CD4-positive, alpha-beta T cell (primary cell): ENCODE measurements around the gene DYNLRB1. TPM values are rescaled to one million over a fixed set of nuclear protein-coding genes. Genes with fewer than 3 reads are reported as not detected.

ENCODE experiments used
- ATAC-seq: fragments of 200-7000 bp; cut with Tn5 transposase; one replicate; pipeline ENCODE4 v1.10.0; 2022; ENCODE audit warnings: mild to moderate bottlenecking; ENCODE audit not compliant: poor library complexity
- CTCF ChIA-PET: fragments of 350-600 bp; sonication (Branson Sonifier 250); formaldehyde crosslinking; loops from one replicate; lab custom pipeline; 2021; ENCODE audit warnings: antibody characterized with exemption, inconsistent platforms; lab: Charles Lee
- POLR2A ChIA-PET: fragments of 350-600 bp; sonication (Branson Sonifier 250); formaldehyde crosslinking; loops from one replicate; lab custom pipeline; 2021; ENCODE audit warnings: antibody characterized with exemption, inconsistent platforms; lab: Charles Lee
- DNase-seq, 14 experiments: peaks; one replicate each; pipeline ENCODE4 v3.0.0-alpha.2; 2013 to 2020; ENCODE audit warnings: mixed read lengths in 2 of 14
- H3K27ac ChIP-seq, 2 donors: one replicate each; pipeline versions ENCODE4 v1.5.1 to v1.7.0; 2013; ENCODE audit warnings: low read length in 2 of 2, low read depth in 1 of 2, mild to moderate bottlenecking in 1 of 2
- H3K27me3 ChIP-seq, 2 experiments: 1 replicate in 1 of 2; 2 replicates in 1 of 2; pipeline versions ENCODE4 v1.6.1 to v1.7.0; 2013; ENCODE audit warnings: low read length in 2 of 2, control low read depth in 1 of 2, mild to moderate bottlenecking in 1 of 2, moderate library complexity in 1 of 2; ENCODE audit not compliant: insufficient read depth in 2 of 2, control insufficient read depth in 1 of 2
- H3K36me3 ChIP-seq: one replicate; pipeline ENCODE4 v1.6.1; 2013; ENCODE audit warnings: low read length, control low read depth; ENCODE audit not compliant: insufficient read depth
- H3K4me1 ChIP-seq: one replicate; pipeline ENCODE4 v1.6.1; 2013; ENCODE audit warnings: low read length, control low read depth; ENCODE audit not compliant: insufficient read depth
- H3K4me3 ChIP-seq: one replicate; pipeline ENCODE4 v1.5.1; 2013; ENCODE audit warnings: mild to moderate bottlenecking, low read length, moderate library complexity
- H3K9me3 ChIP-seq, 2 experiments: 1 replicate in 1 of 2; 2 replicates in 1 of 2; pipeline versions ENCODE4 v1.6.1 to v1.7.0; 2013; ENCODE audit warnings: low read length in 2 of 2, mild to moderate bottlenecking in 2 of 2, control low read depth in 1 of 2, moderate library complexity in 1 of 2; ENCODE audit not compliant: control insufficient read depth in 1 of 2, insufficient read depth in 1 of 2
- H3K27ac Mint-ChIP-seq: one replicate; pipeline ENCODE4 v1.8.0; 2020; ENCODE audit warnings: mixed read lengths
- H3K27me3 Mint-ChIP-seq: one replicate; pipeline ENCODE4 v1.8.0; 2021; ENCODE audit warnings: mixed read lengths
- H3K36me3 Mint-ChIP-seq: one replicate; pipeline ENCODE4 v1.8.0; 2021; ENCODE audit warnings: low read depth, mixed read lengths
- H3K4me1 Mint-ChIP-seq: one replicate; pipeline ENCODE4 v1.8.0; 2021; ENCODE audit warnings: low read depth, mixed read lengths
- H3K4me3 Mint-ChIP-seq: one replicate; pipeline ENCODE4 v1.8.0; 2020; ENCODE audit warnings: mild to moderate bottlenecking, mixed read lengths
- H3K9me3 Mint-ChIP-seq: one replicate; pipeline ENCODE4 v1.8.0; 2020; ENCODE audit warnings: mixed read lengths
- intact Hi-C, 2 experiments: fragments of 100-400 bp; cut with DNase I in 1 of 2; cut with micrococcal nuclease in 1 of 2; formaldehyde crosslinking; loops; one replicate each; pipeline versions ENCODE4 v1.15.1 to v1.9.0; 2023 to 2025; cut with DNase I, micrococcal nuclease
- total RNA-seq, 174 experiments: library from RNA in 2 of 174; stranded (reverse) in 2 of 174; gene quantifications; one replicate each; pipeline ENCODE4 v1.2.3 and lab custom pipeline; 2021 to 2026
- TF ChIP-seq, protein P1 (sequence below): fragments of 200-600 bp; IDR thresholded peaks from one replicate; pipeline ENCODE4 v1.8.0; 2022; ENCODE audit warnings: antibody characterized with exemption, mild to moderate bottlenecking

The DYNLRB1 gene
- total RNA-seq, 2 experiments from 2014 or later, result 38.3 to 40.3 TPM

DNA sequence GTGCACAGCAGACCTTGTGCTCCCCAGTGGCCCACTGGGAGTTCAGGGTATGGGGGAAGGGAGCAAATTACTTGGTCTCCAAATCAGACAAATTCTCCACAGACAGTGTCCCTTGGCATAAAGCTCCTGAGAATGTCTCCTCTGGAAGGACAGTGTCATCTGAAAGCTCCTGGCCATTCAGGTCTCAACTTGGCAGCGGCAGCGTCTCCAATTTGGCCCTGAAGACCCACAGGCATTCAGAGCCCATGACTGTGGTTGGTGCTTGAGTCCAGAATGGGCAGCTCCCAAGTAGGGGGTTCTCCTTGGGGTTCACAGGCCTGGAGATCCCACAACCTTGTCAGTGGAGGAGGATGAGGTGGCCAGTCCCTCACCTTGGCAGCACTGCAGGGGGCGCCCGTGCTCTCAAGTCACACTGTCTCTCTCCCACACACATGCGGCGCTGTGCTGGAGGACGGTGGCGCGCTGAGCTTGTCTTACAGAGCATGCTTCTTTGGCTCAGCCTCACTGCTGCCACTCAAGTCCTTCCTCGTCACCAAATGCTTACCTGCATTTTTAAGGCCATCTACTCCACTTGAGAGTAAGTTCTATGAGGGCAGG, 20.7 kb downstream of the DYNLRB1 start:
- Mint-ChIP-seq H3K9me3 (no peaks in the 10 kb centered on the region), H3K4me3 (no peak overlapping the region), H3K27me3 (no peaks in the 10 kb centered on the region), H3K4me1 (peaks cover 22% of the 10 kb centered on the region), H3K27ac (no peak overlapping the region), H3K36me3 (peaks cover 68% of the 10 kb centered on the region)
- intact Hi-C loops, result loop anchor here (5.0 kb wide), 2 partner anchors 230 to 235 kb away; no protein-coding TSS in a partner anchor
- DNase-seq (peak in 12 of 14 experiments; percentile 22 to 69 (median 47)), ATAC-seq (peak; percentile 62)
- Histone ChIP-seq H3K9me3 (no peaks in the 10 kb centered on the region), H3K27ac (no peak overlapping the region), H3K36me3 (peaks cover 80% of the 10 kb centered on the region), H3K4me1 (peaks cover 19% of the 10 kb centered on the region), H3K4me3 (no peak overlapping the region), H3K27me3 (no peaks in the 10 kb centered on the region)
- ChIA-PET POLR2A (interaction anchor here (0.6 to 2.1 kb wide), 4 partner anchors 20 to 432 kb away, joined by 3 to 7 read pairs (median 4); partner anchors contain the start of gene DYNLRB1), CTCF (interaction anchor here (0.6 to 1.6 kb wide), 6 partner anchors 25 to 233 kb away, joined by 3 to 6 read pairs (median 3); partner anchors contain the start of gene TP53INP2)
- TF ChIP-seq, protein P1, sequence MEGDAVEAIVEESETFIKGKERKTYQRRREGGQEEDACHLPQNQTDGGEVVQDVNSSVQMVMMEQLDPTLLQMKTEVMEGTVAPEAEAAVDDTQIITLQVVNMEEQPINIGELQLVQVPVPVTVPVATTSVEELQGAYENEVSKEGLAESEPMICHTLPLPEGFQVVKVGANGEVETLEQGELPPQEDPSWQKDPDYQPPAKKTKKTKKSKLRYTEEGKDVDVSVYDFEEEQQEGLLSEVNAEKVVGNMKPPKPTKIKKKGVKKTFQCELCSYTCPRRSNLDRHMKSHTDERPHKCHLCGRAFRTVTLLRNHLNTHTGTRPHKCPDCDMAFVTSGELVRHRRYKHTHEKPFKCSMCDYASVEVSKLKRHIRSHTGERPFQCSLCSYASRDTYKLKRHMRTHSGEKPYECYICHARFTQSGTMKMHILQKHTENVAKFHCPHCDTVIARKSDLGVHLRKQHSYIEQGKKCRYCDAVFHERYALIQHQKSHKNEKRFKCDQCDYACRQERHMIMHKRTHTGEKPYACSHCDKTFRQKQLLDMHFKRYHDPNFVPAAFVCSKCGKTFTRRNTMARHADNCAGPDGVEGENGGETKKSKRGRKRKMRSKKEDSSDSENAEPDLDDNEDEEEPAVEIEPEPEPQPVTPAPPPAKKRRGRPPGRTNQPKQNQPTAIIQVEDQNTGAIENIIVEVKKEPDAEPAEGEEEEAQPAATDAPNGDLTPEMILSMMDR, result peak; percentile 14

DNA sequence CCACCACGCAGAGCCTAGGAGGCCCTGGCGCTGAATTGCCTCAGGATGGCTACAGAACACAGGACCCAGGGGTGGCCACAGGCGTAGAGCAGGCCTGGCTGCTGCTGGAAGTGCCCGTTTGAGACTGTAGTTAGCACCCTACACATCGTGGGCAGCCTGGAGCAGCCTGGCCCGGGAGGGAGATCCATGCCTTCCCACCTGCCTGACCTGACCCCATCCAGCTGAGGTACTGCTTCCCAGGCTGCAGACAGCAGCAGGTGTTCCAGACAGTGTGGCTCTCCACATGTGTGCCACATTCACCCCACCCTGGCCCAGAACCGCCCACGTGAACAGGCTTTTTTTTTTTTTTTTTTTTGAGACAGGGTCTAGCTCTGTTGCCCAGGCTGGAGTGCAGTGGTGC, 21.4 kb downstream of the DYNLRB1 start:
- H3K36me3 ChIP-seq, result peaks cover 73% of the 10 kb centered on the region
- no peak overlapping the region for H3K4me3 ChIP-seq
- peaks cover 69% of the 10 kb centered on the region for H3K36me3 Mint-ChIP-seq
- H3K4me1 ChIP-seq, result peaks cover 26% of the 10 kb centered on the region
- no peak for DNase-seq
- H3K27me3 ChIP-seq, result no peaks in the 10 kb centered on the region
- H3K9me3 ChIP-seq, result no peaks in the 10 kb centered on the region
- H3K27ac Mint-ChIP-seq, result no peak overlapping the region
- POLR2A ChIA-PET, result interaction anchor here (0.6 to 2.1 kb wide), 3 partner anchors 22 to 433 kb away, joined by 3 to 7 read pairs (median 4); partner anchors contain the start of gene DYNLRB1
- intact Hi-C loops, result loop anchor here (1.0 to 5.0 kb wide), 3 partner anchors 171 to 235 kb away; no protein-coding TSS in a partner anchor
- H3K4me3 Mint-ChIP-seq, result no peak overlapping the region
- no peak for ATAC-seq
- CTCF ChIA-PET, result interaction anchor here (0.6 to 1.6 kb wide), 8 partner anchors 14 to 232 kb away, joined by 3 to 6 read pairs (median 3); partner anchors contain the start of gene TP53INP2
- TF ChIP-seq, protein P1, result no peak
- H3K27ac ChIP-seq, result no peak overlapping the region
- no peaks in the 10 kb centered on the region for H3K9me3 Mint-ChIP-seq
- H3K4me1 Mint-ChIP-seq, result peaks cover 22% of the 10 kb centered on the region
- H3K27me3 Mint-ChIP-seq, result no peaks in the 10 kb centered on the region

DNA sequence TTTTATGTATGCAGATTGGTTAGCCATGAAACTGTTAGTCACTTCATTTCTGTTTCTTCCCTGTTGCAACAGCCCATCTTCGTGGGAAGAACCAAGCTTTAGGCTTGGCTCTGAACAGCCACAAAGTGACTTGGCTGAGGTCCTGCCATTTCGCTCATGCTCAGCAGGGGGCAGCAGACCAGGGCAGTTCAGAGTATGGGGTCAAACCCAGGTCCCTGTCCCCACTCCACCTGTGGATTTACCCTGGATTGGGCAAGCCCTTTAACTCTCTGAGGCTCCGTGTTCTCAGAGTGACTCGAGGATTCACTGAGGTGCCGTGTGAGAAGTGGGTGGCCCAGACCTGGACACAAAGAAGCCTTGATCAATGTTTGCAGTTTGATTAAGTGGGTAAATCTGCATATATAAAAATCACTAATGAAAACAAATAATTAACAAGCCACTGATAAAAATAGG, 22.5 kb downstream of the DYNLRB1 start:
- POLR2A ChIA-PET, result interaction anchor here (0.6 to 2.1 kb wide), 2 partner anchors 23 to 54 kb away, joined by 3 to 7 read pairs; partner anchors contain the start of gene DYNLRB1
- CTCF ChIA-PET, result interaction anchor here (0.6 to 1.2 kb wide), 9 partner anchors 12 to 231 kb away, joined by 3 to 6 read pairs (median 4); partner anchors contain the start of genes DYNLRB1 and MAP1LC3A
- Histone ChIP-seq H3K4me3 (no peak overlapping the region), H3K27me3 (no peaks in the 10 kb centered on the region), H3K36me3 (peaks cover 65% of the 10 kb centered on the region), H3K27ac (no peak overlapping the region), H3K9me3 (no peaks in the 10 kb centered on the region), H3K4me1 (peaks cover 31% of the 10 kb centered on the region)
- Mint-ChIP-seq H3K27ac (no peak overlapping the region), H3K36me3 (peaks cover 69% of the 10 kb centered on the region), H3K4me1 (peaks cover 28% of the 10 kb centered on the region), H3K27me3 (no peaks in the 10 kb centered on the region), H3K4me3 (no peak overlapping the region), H3K9me3 (no peaks in the 10 kb centered on the region)
- ATAC-seq (peak; percentile 48), DNase-seq (peak in 12 of 14 experiments; percentile 26 to 71 (median 46))
- intact Hi-C loops, result loop anchor here (1.0 to 5.0 kb wide), 3 partner anchors 170 to 234 kb away; no protein-coding TSS in a partner anchor
- TF ChIP-seq, protein P1, result peak; percentile 73
